Measurements from ENCODE around the gene STARD8.
"Not testable (repeated sequence)": the region's sequence is repeated elsewhere in the genome, so short reads cannot be mapped to it uniquely, and the experiment has no call there.

The STARD8 gene

GRCh38 chrX:68647156-68647957 is at the start of gene STARD8:
Gene STARD8 (plus strand): TSS chrX:68647666. CDS start chrX:68647883, 217 bp downstream.
- peak; percentile 5 for DNase-seq

GRCh38 chrX:68598841-68599240 is 48.6 kb upstream of the STARD8 start:
- DNase-seq, result no peak

GRCh38 chrX:68599256-68600152 is 48.0 kb upstream of the STARD8 start:
- DNase-seq, result peak; percentile 0

- DNase-seq, result not testable (repeated sequence)
Observed at GRCh38 chrX:68604216-68604615, 43.2 kb upstream of the STARD8 start.

- not testable (repeated sequence) for DNase-seq
Observed at GRCh38 chrX:68614733-68615132, 32.7 kb upstream of the STARD8 start.

GRCh38 chrX:68627986-68628385 is 19.5 kb upstream of the STARD8 start:
- no peak for DNase-seq

- not testable (repeated sequence) for DNase-seq
Observed at GRCh38 chrX:68629936-68630335, 17.5 kb upstream of the STARD8 start.

GRCh38 chrX:68631336-68631735 is 16.1 kb upstream of the STARD8 start:
- no peak for DNase-seq

- DNase-seq, result no peak
Observed at GRCh38 chrX:68632491-68632890, 15.0 kb upstream of the STARD8 start.

GRCh38 chrX:68633981-68634380 is 13.5 kb upstream of the STARD8 start:
- no peak for DNase-seq

- DNase-seq, result no peak
Observed at GRCh38 chrX:68634649-68635227, 12.7 kb upstream of the STARD8 start.

- no peak for DNase-seq
Observed at GRCh38 chrX:68640661-68641060, 6.8 kb upstream of the STARD8 start.

GRCh38 chrX:68644861-68645260 is 2.6 kb upstream of the STARD8 start:
- DNase-seq, result no peak

- DNase-seq, result no peak
Observed at GRCh38 chrX:68646421-68646820, 1.0 kb upstream of the STARD8 start.

- DNase-seq, result no peak
Observed at GRCh38 chrX:68648960-68649359, 1.5 kb downstream of the STARD8 start.

GRCh38 chrX:68650491-68650890 is 3.0 kb downstream of the STARD8 start:
- DNase-seq, result no peak

GRCh38 chrX:68651110-68651509 is 3.6 kb downstream of the STARD8 start:
- no peak for DNase-seq

- no peak for DNase-seq
Observed at GRCh38 chrX:68652326-68653170, 5.1 kb downstream of the STARD8 start.

GRCh38 chrX:68654693-68655092 is 7.2 kb downstream of the STARD8 start:
- no peak for DNase-seq

GRCh38 chrX:68656473-68656872 is 9.0 kb downstream of the STARD8 start:
- not testable (repeated sequence) for DNase-seq

- no peak for DNase-seq
Observed at GRCh38 chrX:68658530-68658929, 11.1 kb downstream of the STARD8 start.

- DNase-seq, result no peak
Observed at GRCh38 chrX:68659385-68659784, 11.9 kb downstream of the STARD8 start.

- DNase-seq, result no peak
Observed at GRCh38 chrX:68659786-68660185, 12.3 kb downstream of the STARD8 start.

Data from NCI-H69 (cell line).